PC-9 (cell line): ENCODE results near the gene ASCL3.

Source experiments
- EZH2 ChIP-seq: fragments of 200-600 bp; sonication (generic); IDR thresholded peaks from 2 replicates; pipeline ENCODE4 v1.8.0; 2017; ENCODE audit warnings: antibody characterized with exemption, low read depth
- TF ChIP-seq, protein P1 (sequence below): fragments of 200-600 bp; sonication (generic); conservative IDR thresholded peaks from 2 replicates; pipeline ENCODE4 v1.6.1; 2017; ENCODE audit warnings: mixed run types, antibody characterized with exemption, mild to moderate bottlenecking, moderate library complexity

- TF ChIP-seq, protein P1, sequence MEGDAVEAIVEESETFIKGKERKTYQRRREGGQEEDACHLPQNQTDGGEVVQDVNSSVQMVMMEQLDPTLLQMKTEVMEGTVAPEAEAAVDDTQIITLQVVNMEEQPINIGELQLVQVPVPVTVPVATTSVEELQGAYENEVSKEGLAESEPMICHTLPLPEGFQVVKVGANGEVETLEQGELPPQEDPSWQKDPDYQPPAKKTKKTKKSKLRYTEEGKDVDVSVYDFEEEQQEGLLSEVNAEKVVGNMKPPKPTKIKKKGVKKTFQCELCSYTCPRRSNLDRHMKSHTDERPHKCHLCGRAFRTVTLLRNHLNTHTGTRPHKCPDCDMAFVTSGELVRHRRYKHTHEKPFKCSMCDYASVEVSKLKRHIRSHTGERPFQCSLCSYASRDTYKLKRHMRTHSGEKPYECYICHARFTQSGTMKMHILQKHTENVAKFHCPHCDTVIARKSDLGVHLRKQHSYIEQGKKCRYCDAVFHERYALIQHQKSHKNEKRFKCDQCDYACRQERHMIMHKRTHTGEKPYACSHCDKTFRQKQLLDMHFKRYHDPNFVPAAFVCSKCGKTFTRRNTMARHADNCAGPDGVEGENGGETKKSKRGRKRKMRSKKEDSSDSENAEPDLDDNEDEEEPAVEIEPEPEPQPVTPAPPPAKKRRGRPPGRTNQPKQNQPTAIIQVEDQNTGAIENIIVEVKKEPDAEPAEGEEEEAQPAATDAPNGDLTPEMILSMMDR, result no peak
- TF ChIP-seq EZH2, result no peak
Measured at GRCh38 chr11:8989453-8989852, 46.6 kb upstream of the ASCL3 start.
